NB4 (cell line): ENCODE results near the gene AFAP1.

Experiments
- DNase-seq: peaks from one replicate; pipeline ENCODE4 v3.0.0; 2010; ENCODE audit warnings: low read depth
- H3K4me3 ChIP-seq: one replicate; pipeline ENCODE4 v1.5.1; 2011; ENCODE audit warnings: mild to moderate bottlenecking, low read depth, low read length, moderate library complexity
- CTCF ChIP-seq: IDR thresholded peaks from one replicate; pipeline ENCODE4 v1.5.1; 2012; ENCODE audit warnings: low read depth, low read length
- MAX ChIP-seq: IDR thresholded peaks from 2 replicates; pipeline ENCODE4 v1.6.1; 2011; ENCODE audit warnings: low read depth, low read length
- MYC ChIP-seq: IDR thresholded peaks from 2 replicates; pipeline ENCODE4 v1.6.1; 2011; ENCODE audit warnings: low read depth, low read length
- POLR2A ChIP-seq: IDR thresholded peaks from 2 replicates; pipeline ENCODE4 v1.6.1; 2011; ENCODE audit warnings: mild to moderate bottlenecking; ENCODE audit not compliant: insufficient read length; ENCODE audit errors: extremely low read depth

Gene AFAP1

GRCh38 chr4:7854216-7854615, 85.4 kb downstream of the AFAP1 start:
- no peak for DNase-seq
- H3K4me3 ChIP-seq, result no peak overlapping the region
- TF ChIP-seq POLR2A, result no peak
- TF ChIP-seq MYC, result no peak

GRCh38 chr4:7853271-7853670, 86.4 kb downstream of the AFAP1 start:
- TF ChIP-seq POLR2A, result no peak
- TF ChIP-seq MYC, result no peak
- TF ChIP-seq CTCF, result no peak
- no peak for TF ChIP-seq MAX
- no peak for DNase-seq
- no peak overlapping the region for H3K4me3 ChIP-seq

GRCh38 chr4:7852568-7853185, 87.0 kb downstream of the AFAP1 start:
- TF ChIP-seq POLR2A (no peak), CTCF (no peak), MYC (no peak), MAX (no peak)
- DNase-seq, result no peak

GRCh38 chr4:7850489-7850888, 89.2 kb downstream of the AFAP1 start:
- DNase-seq, result peak; percentile 31
- TF ChIP-seq MAX (no peak), CTCF (peak; percentile 50), MYC (no peak), POLR2A (no peak)
- H3K4me3 ChIP-seq, result no peak overlapping the region

More at GRCh38 chr4:7852568-7853185, 87.0 kb downstream of the AFAP1 start:
- no peak overlapping the region for H3K4me3 ChIP-seq

GRCh38 chr4:7847206-7847605, 92.5 kb downstream of the AFAP1 start:
- DNase-seq, result no peak
- H3K4me3 ChIP-seq, result no peak overlapping the region
- TF ChIP-seq CTCF, result no peak
- no peak for TF ChIP-seq MYC
- TF ChIP-seq POLR2A, result no peak
- no peak for TF ChIP-seq MAX

GRCh38 chr4:7845493-7846128, 94.0 kb downstream of the AFAP1 start:
- no peak overlapping the region for H3K4me3 ChIP-seq
- DNase-seq, result peak; percentile 37
- TF ChIP-seq MAX (no peak), CTCF (peak; percentile 24)
